ENCODE measurements around the gene TCF4. TPM values are rescaled to one million over a fixed set of nuclear protein-coding genes. Genes with fewer than 3 reads are reported as not detected.

The TCF4 gene
- total RNA-seq, 2 donors from 2014 or later = 31.6 to 34.0 TPM

GRCh38 chr18:55244546-55244945, 343.4 kb downstream of the TCF4 start:
- 71 to 77% methylated on average over 5 of the region's 5 CpGs for WGBS, 2 donors
- no peak for ATAC-seq
- Histone ChIP-seq H3K4me1 (peaks cover 9% of the 10 kb centered on the region), H3K36me3 (replicated peaks in 1 of 2; ENCODE audit: insufficient read depth in 1 of 2, low read depth in 2 of 2) (no peaks in the 10 kb centered on the region), H3K27me3 (no peaks in the 10 kb centered on the region), H3K9me3 (no peaks in the 10 kb centered on the region), H3K27ac (no peak overlapping the region), H3K4me3 (no peak overlapping the region)
- no peak for DNase-seq
- intact Hi-C loops (cut with DNase I) = no loop called here
- no peak for TF ChIP-seq CTCF (IDR thresholded peaks at IDR 0.05)
- TF ChIP-seq POLR2A (IDR thresholded peaks at IDR 0.05) = no peak

- intact Hi-C loops (cut with DNase I) = no loop called here
- peaks cover 9% of the 10 kb centered on the region for H3K4me1 ChIP-seq
- no peaks in the 10 kb centered on the region for H3K27me3 ChIP-seq
- no peak for DNase-seq
- H3K9me3 ChIP-seq = no peaks in the 10 kb centered on the region
- ATAC-seq = no peak
- H3K36me3 ChIP-seq (replicated peaks in 1 of 2; ENCODE audit: insufficient read depth in 1 of 2, low read depth in 2 of 2) = no peaks in the 10 kb centered on the region
- no peak for TF ChIP-seq POLR2A (IDR thresholded peaks at IDR 0.05)
- no peak for TF ChIP-seq CTCF (IDR thresholded peaks at IDR 0.05)
- H3K4me3 ChIP-seq = no peak overlapping the region
- WGBS, 2 donors = 54 to 65% methylated on average over 6 of the region's 6 CpGs
- no peak overlapping the region for H3K27ac ChIP-seq
Measured at GRCh38 chr18:55243857-55244256, 344.1 kb downstream of the TCF4 start.

GRCh38 chr18:55243255-55243654, 344.7 kb downstream of the TCF4 start:
- no peaks in the 10 kb centered on the region for H3K27me3 ChIP-seq
- intact Hi-C loops (cut with DNase I) = no loop called here
- H3K36me3 ChIP-seq (replicated peaks in 1 of 2; ENCODE audit: insufficient read depth in 1 of 2, low read depth in 2 of 2) = no peaks in the 10 kb centered on the region
- no peaks in the 10 kb centered on the region for H3K9me3 ChIP-seq
- no peak overlapping the region for H3K4me3 ChIP-seq
- no peak for ATAC-seq
- peaks cover 9% of the 10 kb centered on the region for H3K4me1 ChIP-seq
- WGBS, 2 donors = 63 to 65% methylated on average over 2 of the region's 2 CpGs
- H3K27ac ChIP-seq = no peak overlapping the region
- no peak for DNase-seq
- TF ChIP-seq POLR2A (IDR thresholded peaks at IDR 0.05) (no peak), CTCF (IDR thresholded peaks at IDR 0.05) (no peak)

- Histone ChIP-seq H3K27ac (no peak overlapping the region), H3K4me1 (peaks cover 9% of the 10 kb centered on the region), H3K4me3 (no peak overlapping the region), H3K27me3 (no peaks in the 10 kb centered on the region), H3K9me3 (no peaks in the 10 kb centered on the region), H3K36me3 (replicated peaks in 1 of 2; ENCODE audit: insufficient read depth in 1 of 2, low read depth in 2 of 2) (no peaks in the 10 kb centered on the region)
- TF ChIP-seq POLR2A (IDR thresholded peaks at IDR 0.05) (no peak), CTCF (IDR thresholded peaks at IDR 0.05) (no peak)
- ATAC-seq (no peak), DNase-seq (no peak)
- intact Hi-C loops (cut with DNase I) = no loop called here
- WGBS, 2 donors = 80 to 85% methylated on average over 5 of the region's 5 CpGs
Measured at GRCh38 chr18:55240978-55241377, 347.0 kb downstream of the TCF4 start.

GRCh38 chr18:55239740-55240139, 348.3 kb downstream of the TCF4 start:
- Histone ChIP-seq H3K9me3 (no peaks in the 10 kb centered on the region), H3K36me3 (replicated peaks in 1 of 2; ENCODE audit: insufficient read depth in 1 of 2, low read depth in 2 of 2) (no peaks in the 10 kb centered on the region), H3K27me3 (no peaks in the 10 kb centered on the region), H3K4me3 (no peak overlapping the region), H3K4me1 (peaks cover 14% of the 10 kb centered on the region), H3K27ac (no peak overlapping the region)
- TF ChIP-seq CTCF (IDR thresholded peaks at IDR 0.05) (no peak), POLR2A (IDR thresholded peaks at IDR 0.05) (no peak)
- ATAC-seq = no peak
- no peak for DNase-seq
- intact Hi-C loops (cut with DNase I) = loop anchor here (10.0 kb wide), 1 partner anchor 1335 kb away; no protein-coding TSS in a partner anchor
